Right lung (tissue), 5 donors: Measurements from ENCODE around the gene BMERB1. TPM values are rescaled to one million over a fixed set of nuclear protein-coding genes. Genes with fewer than 3 reads are reported as not detected.
"Not testable (repeated sequence)": the region's sequence is repeated elsewhere in the genome, so short reads cannot be mapped to it uniquely, and the experiment has no call there.

Experiments
- DNase-seq, 2 donors: peaks; one replicate each; pipeline ENCODE4 v3.0.0-alpha.2; 2013
- polyA plus RNA-seq, 5 donors: library from polyadenylated mRNA; unstranded; fragments of 120-200 nt; gene quantifications; one replicate each; pipeline versions ENCODE4 v1.2.1 to v1.2.3, GENCODE V29; 2013; ENCODE audit warnings: inconsistent platforms in 1 of 5, low replicate concordance in 1 of 5; ENCODE audit not compliant: insufficient read length in 5 of 5, insufficient read depth in 1 of 5

The BMERB1 gene
- polyA plus RNA-seq, 5 donors, result 35.0 to 42.2 (median 40.0) TPM

DNA sequence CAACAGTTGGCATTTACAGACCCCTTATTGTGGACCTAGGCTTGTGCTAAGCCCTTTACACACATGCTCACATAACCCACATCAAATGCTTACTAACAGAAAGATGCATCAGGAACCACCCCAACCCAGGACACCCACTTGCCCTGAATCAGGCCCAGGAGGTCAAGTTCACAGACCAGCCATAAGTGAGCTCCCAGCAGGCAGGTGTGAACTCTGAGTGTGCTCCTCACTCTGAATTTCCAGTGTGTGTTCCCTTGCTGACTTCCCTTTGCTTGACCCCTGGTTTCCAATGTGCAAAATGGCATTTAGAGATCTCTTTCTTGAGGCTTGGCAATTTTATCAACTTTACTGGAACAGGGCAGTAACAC is 87.0 kb downstream of the BMERB1 start:
- no peak for DNase-seq

DNA sequence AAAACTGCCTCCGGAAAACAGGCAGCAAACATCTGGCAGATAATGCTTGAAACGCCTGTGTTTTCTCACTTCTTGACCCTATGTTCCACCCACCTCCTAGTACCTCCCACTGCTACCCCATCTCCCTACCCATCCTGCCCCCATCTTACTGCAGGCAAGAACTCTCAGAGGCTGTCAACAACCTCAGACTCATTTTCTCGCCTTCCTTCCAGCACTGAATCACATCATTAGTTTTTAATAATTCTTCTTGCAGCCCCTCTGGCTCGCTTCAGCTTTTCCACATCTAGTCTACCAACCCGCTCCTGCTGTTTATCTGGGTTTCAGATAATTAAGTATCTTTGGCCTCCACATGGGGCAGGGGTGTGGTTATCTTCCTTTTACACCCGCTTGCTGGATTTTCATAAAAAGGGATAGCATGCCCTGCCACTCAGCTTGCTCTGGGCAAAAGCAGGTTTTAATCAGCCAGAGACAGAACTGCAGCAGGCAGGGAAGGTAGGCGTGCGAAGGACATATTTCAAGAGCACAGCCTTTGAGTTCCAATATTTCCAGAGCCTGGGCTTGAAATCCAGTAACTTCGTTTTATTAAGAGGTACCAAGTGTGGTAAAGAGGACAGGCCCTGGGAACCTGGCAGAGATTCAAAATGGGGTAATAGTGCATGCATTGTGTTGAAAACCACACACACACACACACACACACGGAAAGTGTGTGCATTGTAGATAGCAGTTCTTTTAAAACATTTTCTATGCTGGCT is 87.5 kb downstream of the BMERB1 start:
- DNase-seq, result peak in 1 of 2 donors; percentile 24

GRCh38 chr16:15523092-15523541 is 88.7 kb downstream of the BMERB1 start:
- no peak for DNase-seq

- no peak for DNase-seq
Measured at GRCh38 chr16:15523939-15524338, 89.6 kb downstream of the BMERB1 start.

GRCh38 chr16:15524966-15525365 is 90.6 kb downstream of the BMERB1 start:
- DNase-seq, result no peak

- DNase-seq, result no peak
Measured at GRCh38 chr16:15526097-15526496, 91.7 kb downstream of the BMERB1 start.

- no peak for DNase-seq
Measured at GRCh38 chr16:15526731-15527130, 92.3 kb downstream of the BMERB1 start.

- DNase-seq, result no peak
Measured at GRCh38 chr16:15529673-15530072, 95.3 kb downstream of the BMERB1 start.

DNA sequence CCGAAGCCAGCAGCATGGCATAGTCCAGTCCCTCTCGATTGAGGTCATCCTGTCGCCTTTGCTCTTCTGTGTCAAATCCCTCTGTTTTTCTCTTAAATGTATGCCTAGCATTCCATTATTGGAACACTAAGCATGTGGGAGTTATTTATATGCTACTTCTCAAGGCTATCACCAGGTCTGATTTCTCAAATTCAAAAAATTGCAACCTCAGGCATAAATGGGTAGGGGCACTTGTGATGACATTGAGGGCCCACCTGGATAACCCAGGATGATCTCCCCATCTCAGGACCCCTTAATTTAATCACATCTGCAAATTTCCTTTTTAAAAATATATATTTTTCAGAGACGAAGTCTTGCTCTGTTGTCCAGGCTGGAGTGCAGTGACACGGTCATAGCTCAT is 95.7 kb downstream of the BMERB1 start:
- DNase-seq, result no peak

DNA sequence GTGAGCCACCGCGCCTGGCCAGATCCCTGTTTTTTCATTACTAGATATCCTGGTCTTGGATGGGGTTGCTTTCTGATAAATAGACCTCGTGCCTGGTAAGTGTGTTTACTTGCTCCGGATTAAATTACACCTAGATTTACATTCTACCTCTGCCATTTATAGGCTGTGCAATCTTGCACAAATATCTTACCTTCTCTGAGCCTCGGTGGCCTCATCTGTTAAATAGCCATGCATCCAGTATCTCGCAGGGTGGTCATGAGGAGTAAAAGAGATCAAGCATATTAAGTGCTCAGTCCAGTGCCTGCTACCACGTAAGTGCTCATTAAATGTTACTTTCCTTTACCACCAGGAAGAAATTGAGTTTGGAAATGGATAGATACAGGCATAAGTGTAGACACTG is 98.4 kb downstream of the BMERB1 start:
- no peak for DNase-seq

DNA sequence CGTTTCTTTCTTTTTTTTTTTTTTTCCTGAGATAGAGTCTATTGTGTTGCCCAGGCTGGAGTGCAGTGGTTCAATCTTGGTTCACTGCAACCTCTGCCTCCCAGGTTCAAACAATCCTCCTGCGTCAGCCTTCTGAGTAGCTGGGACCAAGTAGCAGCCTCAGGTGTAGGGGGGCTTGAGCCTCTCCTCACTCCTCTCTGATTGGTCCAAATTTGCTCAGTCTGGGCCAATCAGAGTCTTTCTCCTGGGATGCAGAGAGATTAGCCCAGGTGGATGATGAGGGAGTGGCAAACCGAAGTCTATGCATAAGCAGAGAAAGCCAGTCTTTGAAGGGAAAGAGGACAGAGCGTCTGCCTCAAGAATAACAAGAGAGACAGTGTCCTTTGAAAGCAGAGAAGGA is 99.0 kb downstream of the BMERB1 start:
- no peak for DNase-seq

DNA sequence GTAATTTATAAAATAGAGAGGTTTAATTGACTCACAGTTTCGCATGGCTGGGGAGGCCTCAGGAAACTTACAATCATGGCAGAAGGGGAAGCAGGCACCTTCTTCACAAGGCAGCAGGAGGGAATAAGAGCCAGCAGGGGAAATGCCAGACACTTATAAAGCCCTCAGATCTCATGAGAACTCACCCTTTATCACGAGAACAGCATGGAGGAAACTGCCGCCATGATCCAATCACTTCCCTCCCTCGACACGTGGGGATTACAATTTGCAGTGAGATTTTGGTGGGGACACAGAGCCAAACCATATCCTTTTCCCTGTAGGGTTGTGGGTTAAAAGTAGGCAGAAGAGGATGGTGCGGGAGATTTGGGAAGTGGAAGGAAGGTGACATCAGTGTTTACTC is 101.4 kb downstream of the BMERB1 start:
- no peak for DNase-seq

GRCh38 chr16:15536843-15537242 is 102.5 kb downstream of the BMERB1 start:
- no peak for DNase-seq

DNA sequence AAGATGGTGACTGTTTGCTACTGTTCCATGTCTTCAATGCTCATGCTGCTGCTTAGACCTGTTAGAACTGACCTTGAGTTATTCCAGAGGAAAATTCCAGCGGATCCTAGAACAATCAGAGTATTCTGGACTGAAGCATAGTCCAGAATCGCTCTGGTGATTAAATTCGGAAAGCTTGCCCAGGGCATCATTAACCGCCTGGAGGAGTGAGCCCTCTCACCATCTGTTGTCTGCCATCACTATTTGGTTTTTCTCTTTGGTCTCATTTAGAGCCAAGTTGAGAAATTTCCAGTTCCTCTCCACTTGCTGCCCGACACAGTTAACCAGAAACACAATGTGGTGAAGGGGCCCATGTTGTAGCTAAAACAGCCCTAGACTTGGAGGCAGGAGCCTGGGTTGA is 104.1 kb downstream of the BMERB1 start:
- no peak for DNase-seq

DNA sequence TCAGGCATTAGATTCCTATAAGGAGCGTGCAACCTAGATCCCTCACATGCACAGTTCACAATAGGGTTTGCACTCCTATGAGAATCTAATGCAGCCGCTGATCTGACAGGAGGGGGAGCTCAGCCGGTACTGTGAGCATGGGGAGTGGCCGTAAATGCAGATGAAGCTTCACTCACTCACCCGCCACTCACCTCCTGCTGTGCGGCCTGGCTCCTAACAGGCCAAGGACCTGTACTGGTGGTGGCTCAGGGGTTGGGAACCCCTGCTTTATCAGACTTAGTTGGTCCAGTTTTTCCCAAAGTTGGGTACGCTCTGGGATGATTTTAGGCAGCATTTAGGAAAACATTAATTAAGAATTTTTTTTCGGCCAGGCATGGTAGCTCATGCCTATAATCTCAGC is 104.8 kb downstream of the BMERB1 start:
- DNase-seq, result no peak

GRCh38 chr16:15542261-15542660 is 107.9 kb downstream of the BMERB1 start:
- DNase-seq, result no peak

DNA sequence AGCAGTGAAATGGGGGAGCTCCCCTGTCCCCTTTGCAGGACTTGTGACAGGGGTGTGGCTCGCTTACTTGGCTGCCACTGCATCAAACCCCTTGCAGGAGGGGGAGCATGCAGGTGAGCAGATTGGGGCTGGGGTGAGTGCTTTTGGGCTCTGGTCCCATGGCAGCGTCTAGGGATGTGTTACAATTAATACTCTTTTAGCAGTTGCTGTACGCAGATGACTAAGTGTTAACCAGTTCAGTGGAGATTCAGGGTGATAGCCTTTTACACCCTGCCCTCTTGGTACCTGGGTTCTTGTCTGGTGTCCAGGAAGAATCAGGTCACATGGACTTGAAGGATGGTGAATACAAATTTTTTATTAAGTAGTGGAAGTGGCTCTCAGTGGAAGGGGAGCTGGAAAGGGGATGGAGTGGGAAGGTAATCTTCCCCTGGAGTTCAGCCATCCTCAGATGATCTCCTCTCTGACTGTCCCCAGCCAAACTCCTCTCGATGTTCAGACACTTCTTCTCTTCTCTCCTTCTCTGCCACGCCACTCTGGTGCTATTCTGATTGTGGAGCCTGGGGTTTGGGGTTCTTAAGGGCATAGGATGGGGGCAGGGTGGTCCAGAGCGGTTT is 108.5 kb downstream of the BMERB1 start:
- no peak for DNase-seq

GRCh38 chr16:15544405-15544804 is 110.0 kb downstream of the BMERB1 start:
- no peak for DNase-seq

DNA sequence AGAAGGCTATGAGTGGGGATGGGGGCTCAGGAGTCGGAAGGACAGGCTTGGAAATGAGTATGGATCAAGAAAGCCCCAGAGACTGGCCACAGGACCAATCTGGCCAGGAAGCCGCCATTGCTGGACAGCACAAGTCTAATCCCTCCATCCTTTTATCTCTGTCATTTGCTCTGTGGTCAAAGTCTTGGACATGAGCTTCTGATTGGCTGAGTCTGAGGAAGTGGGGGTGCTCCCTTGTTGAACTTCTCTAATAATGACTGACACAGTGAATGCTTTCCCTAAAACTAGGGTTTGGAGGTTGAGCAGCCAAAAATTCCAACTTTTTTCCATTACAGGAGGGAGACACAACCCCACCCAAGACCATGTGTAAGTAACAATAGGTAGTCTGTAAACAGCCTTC is 111.2 kb downstream of the BMERB1 start:
- DNase-seq, result no peak

- DNase-seq, result not testable (repeated sequence)
Measured at GRCh38 chr16:15547072-15547767, 112.8 kb downstream of the BMERB1 start.

- no peak for DNase-seq
Measured at GRCh38 chr16:15547768-15548096, 113.3 kb downstream of the BMERB1 start.

- no peak for DNase-seq
Measured at GRCh38 chr16:15548482-15548891, 114.1 kb downstream of the BMERB1 start.

GRCh38 chr16:15552507-15552906 is 118.1 kb downstream of the BMERB1 start:
- no peak for DNase-seq
